Spleen (tissue), 7 donors: ENCODE results near the gene RASSF5.

Source experiments
- CTCF ChIP-seq, 11 experiments: fragments of 200-600 bp in 7 of 11; fragments of 450-650 bp in 4 of 11; sonication (generic) in 4 of 11; IDR thresholded peaks in 8 of 11; conservative IDR thresholded peaks in 3 of 11; 1 replicate in 7 of 11; 2 replicates in 4 of 11; pipeline versions ENCODE4 v1.4.0 to v1.8.0; 2016 to 2021; ENCODE audit warnings: antibody characterized with exemption in 11 of 11, inconsistent platforms in 4 of 11, mild to moderate bottlenecking in 1 of 11
- POLR2AphosphoS5 ChIP-seq, 3 donors: sonication (generic); formaldehyde crosslinking; IDR thresholded peaks; one replicate each; pipeline ENCODE4 v1.5.1; 2017; ENCODE audit warnings: antibody characterized with exemption in 3 of 3
- donor health status: DM: no; HTN: no; CAD: no; lungs with moderate emphysema.
- donor health status: DM: no; HTN: no; CAD: no.
- donor health status: DM: no; HTN: no; CAD: no.

- TF ChIP-seq CTCF (IDR thresholded peaks at IDR 0.05 in 8 of 11, conservative IDR thresholded peaks at IDR 0.05 in 3 of 11) (no peak), POLR2AphosphoS5 (IDR thresholded peaks at IDR 0.05) (no peak)
Observed at GRCh38 chr1:206586501-206587445, 79.4 kb downstream of the RASSF5 start.
